A673 (cell line): ENCODE measurements around the gene PARPBP. TPM values are rescaled to one million over a fixed set of nuclear protein-coding genes. Genes with fewer than 3 reads are reported as not detected.

Experiments
- total RNA-seq: library from RNA; stranded (reverse); gene quantifications from 2 replicates; pipeline ENCODE4 v1.2.3, GENCODE V29; 2021

PARPBP gene
- total RNA-seq, 1 experiment from 2014 or later: 43.0 TPM

Other genes starting within 250 kb of the PARPBP start
- 10.3 and 10.5 TPM in 2 replicates for gene DRAM1, start 242.6 kb upstream of the PARPBP start, total RNA-seq
- 16.6 and 18.0 TPM in 2 replicates for gene WASHC3, start 58.2 kb upstream of the PARPBP start, total RNA-seq
- 48.4 and 57.3 TPM in 2 replicates for gene NUP37, start 69 bp upstream of the PARPBP start, total RNA-seq
- gene PMCH, start 77.7 kb downstream of the PARPBP start, total RNA-seq: not detected in 2 replicates